NCI-H146 treated with DMSO at 0.1 percent for 48 hours (cell line): ENCODE measurements around the gene KRT86.

Experiments
- DNase-seq: peaks from one replicate; lab custom pipeline; 2025; ENCODE audit not compliant: unreplicated experiment; lab: John Stamatoyannopoulos, UW

KRT86 gene

DNA sequence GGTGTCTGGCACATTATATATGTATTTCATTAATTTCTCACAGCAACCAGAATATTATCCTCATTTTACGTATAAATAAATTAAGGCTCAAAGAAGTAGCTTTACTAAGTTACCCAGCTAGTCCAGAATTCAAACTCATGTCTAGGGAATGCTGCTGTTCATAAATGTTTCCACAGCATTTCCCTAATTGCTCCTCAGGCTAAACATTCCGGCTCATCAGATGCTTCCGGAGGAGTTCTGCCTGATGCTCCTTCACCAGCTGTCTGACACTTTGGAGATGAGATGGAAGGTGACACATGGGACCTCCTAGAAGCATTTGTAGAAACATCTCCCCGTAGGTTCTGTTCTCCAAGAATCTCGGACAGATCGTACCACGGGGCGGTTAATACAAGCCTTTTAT, 80.7 kb downstream of the KRT86 start:
- no peak for DNase-seq

DNA sequence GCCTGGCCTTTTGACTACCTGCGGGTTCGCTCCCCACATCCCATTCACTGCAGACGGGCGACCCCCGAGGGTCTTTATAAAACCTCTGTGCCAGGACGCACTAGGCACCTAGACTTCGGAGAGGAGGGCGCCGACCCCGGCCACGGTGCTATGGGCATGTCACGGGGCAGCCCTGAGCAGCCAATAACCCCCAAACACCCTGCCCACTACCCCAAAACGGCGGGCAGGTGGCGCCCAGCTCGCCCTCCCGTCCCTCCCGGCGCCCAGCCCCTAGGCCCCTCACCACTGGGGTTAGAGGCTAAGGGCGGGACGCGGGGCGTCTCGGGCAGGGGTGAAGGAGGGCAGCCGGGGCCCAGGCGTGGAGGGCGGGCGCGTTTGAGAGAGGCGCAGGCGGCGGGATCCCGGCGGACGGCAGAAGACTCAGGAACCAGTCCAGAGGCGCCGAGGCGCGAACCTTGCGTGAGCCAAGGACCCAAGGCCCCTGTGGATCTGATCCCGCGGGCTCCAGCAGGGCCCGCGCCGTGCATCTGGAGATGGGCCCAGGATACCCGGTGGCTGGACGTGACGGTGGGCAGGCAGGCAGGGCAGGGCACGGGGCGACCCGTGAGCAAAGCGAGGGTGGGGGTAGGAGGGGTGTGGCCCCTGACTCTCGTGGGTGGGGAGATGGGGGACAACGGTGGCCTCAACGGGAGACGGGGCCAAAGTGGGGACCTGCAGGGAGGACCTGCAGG, 81.8 kb downstream of the KRT86 start:
- no peak for DNase-seq

- DNase-seq, result no peak
These were observed 82.5 kb downstream of the KRT86 start for GRCh38 chr12:52356762-52357580.
